Adrenal gland (tissue), 5 donors: ENCODE measurements around the gene PLPP1.

Experiments used
- POLR2A ChIP-seq, 2 donors: fragments of 450-650 bp; IDR thresholded peaks; one replicate each; pipeline ENCODE4 v1.6.1; 2017; ENCODE audit warnings: antibody characterized with exemption in 2 of 2, mild to moderate bottlenecking in 2 of 2, moderate library complexity in 1 of 2
- TF ChIP-seq, protein P1 (sequence below), 6 experiments: fragments of 450-650 bp in 4 of 6; fragments of 200-600 bp in 2 of 6; sonication (generic) in 1 of 6; IDR thresholded peaks; 1 replicate in 5 of 6; 2 replicates in 1 of 6; pipeline versions ENCODE4 v1.5.1 to v1.8.0; 2016 to 2021; ENCODE audit warnings: antibody characterized with exemption in 6 of 6, mild to moderate bottlenecking in 2 of 6, moderate library complexity in 1 of 6
- donor health status: DM: no; HTN: no; CAD: no.

DNA sequence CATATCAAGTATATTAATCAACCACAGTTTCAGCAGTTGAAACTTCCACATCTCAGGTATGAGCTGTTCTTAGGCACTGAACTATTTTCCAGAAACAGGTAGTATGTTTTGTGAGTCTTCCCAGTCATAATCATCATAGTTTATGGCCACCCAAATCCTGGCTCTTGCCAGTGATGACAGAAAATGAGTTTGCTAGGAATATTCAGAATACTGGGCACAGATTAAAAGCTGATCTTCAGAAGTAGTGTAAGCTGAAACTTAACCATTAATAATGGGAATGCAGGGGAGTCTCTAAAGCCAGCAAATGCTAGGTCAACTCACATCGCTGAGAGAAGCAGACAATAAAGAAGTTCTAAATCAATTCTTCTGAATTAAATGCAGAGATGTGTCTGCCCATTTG lies 64.5 kb downstream of the PLPP1 start:
- TF ChIP-seq, protein P1, sequence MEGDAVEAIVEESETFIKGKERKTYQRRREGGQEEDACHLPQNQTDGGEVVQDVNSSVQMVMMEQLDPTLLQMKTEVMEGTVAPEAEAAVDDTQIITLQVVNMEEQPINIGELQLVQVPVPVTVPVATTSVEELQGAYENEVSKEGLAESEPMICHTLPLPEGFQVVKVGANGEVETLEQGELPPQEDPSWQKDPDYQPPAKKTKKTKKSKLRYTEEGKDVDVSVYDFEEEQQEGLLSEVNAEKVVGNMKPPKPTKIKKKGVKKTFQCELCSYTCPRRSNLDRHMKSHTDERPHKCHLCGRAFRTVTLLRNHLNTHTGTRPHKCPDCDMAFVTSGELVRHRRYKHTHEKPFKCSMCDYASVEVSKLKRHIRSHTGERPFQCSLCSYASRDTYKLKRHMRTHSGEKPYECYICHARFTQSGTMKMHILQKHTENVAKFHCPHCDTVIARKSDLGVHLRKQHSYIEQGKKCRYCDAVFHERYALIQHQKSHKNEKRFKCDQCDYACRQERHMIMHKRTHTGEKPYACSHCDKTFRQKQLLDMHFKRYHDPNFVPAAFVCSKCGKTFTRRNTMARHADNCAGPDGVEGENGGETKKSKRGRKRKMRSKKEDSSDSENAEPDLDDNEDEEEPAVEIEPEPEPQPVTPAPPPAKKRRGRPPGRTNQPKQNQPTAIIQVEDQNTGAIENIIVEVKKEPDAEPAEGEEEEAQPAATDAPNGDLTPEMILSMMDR (IDR thresholded peaks at IDR 0.05) = no peak
- TF ChIP-seq POLR2A (IDR thresholded peaks at IDR 0.05) = no peak
